ENCODE measurements around the gene THAP11.

The THAP11 gene

DNA sequence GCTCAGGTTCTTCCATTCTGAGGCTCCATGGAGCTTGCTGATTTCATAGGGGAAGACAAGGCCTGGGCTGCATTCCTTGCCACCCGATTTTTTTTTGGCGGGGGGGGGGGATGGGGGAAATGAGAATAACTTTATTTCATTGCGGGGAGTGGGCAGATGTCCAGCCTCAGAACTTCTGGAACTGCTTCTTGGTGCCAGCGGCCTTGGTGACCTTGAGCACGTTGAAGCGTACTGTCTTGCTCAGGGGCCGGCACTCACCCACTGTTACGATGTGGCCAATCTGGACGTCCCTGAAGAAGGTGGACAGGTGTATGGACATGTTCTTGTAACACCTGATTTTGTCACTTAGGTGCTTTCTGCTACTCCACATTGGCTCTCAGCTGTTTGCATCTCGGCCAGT is 13.7 kb downstream of the THAP11 start:
- Histone ChIP-seq H3K4me1 (ENCODE audit: low read length) (no peaks in the 10 kb centered on the region), H3K9ac (ENCODE audit: low read length) (no peak overlapping the region), H3K36me3 (replicated peaks; ENCODE audit: insufficient read depth, low read length) (no peaks in the 10 kb centered on the region; the same call in 1 of the 2 replicates), H4K20me1 (ENCODE audit: insufficient read depth, low read length) (peaks cover 11% of the 10 kb centered on the region; the same call in 1 of the 2 replicates), H3K9me2 (replicated peaks; ENCODE audit: insufficient read depth, low read length) (no peaks in the 10 kb centered on the region), H3F3A (ENCODE audit: insufficient read depth, low read length) (no peaks in the 10 kb centered on the region), H3K9me3 (replicated peaks; ENCODE audit: insufficient read depth, low read length) (no peaks in the 10 kb centered on the region), H3K27me3 (replicated peaks; ENCODE audit: insufficient read depth, low read length) (no peaks in the 10 kb centered on the region), H2AFZ (ENCODE audit: low read length) (no peak overlapping the region), H3K79me2 (ENCODE audit: low read length) (peaks cover 95% of the 10 kb centered on the region), H3K4me2 (ENCODE audit: low read depth, low read length) (no peak overlapping the region), H3K27ac (ENCODE audit: low read length) (no peak overlapping the region), H3K4me3 (ENCODE audit: low read length) (no peak overlapping the region)
- no peak for DNase-seq
- TF ChIP-seq, protein P1, sequence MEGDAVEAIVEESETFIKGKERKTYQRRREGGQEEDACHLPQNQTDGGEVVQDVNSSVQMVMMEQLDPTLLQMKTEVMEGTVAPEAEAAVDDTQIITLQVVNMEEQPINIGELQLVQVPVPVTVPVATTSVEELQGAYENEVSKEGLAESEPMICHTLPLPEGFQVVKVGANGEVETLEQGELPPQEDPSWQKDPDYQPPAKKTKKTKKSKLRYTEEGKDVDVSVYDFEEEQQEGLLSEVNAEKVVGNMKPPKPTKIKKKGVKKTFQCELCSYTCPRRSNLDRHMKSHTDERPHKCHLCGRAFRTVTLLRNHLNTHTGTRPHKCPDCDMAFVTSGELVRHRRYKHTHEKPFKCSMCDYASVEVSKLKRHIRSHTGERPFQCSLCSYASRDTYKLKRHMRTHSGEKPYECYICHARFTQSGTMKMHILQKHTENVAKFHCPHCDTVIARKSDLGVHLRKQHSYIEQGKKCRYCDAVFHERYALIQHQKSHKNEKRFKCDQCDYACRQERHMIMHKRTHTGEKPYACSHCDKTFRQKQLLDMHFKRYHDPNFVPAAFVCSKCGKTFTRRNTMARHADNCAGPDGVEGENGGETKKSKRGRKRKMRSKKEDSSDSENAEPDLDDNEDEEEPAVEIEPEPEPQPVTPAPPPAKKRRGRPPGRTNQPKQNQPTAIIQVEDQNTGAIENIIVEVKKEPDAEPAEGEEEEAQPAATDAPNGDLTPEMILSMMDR (IDR thresholded peaks at IDR 0.05; ENCODE audit: low read length) = no peak
- no peak for TF ChIP-seq EZH2phosphoT487 (IDR thresholded peaks at IDR 0.05; ENCODE audit: low read length)
- no peak for TF ChIP-seq EZH2 (optimal IDR thresholded peaks at IDR 0.05; ENCODE audit: low read depth, low read length)

DNA sequence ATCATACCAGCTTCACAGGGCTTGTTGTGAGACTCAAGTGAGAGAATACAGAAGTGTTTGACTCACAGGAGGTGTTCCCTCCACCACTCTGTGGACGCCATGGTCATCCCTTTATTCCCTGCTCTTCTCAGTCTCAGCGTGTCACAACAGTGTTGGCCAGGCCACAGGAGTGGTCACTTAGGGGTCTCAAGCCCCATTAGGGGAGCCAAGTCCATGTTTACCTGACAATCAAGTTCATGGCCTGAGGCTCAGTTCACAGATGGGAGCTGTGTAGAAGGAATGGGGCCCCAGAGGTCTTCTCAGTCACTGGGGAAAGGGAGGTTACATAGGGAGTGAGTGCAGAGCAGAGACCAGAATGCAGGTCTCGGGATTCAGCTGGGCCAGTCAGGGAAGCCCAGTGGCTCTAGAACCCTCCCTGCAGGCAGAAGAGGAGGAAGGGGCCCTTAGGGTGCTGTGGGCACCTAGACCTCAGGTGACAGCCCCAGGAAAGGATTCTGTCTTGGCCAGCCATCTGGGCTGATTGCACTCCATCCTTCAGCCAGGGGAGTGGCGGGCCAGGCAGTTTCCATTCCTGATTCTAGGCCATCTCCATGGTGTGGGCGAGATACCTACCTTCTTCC is 14.9 kb downstream of the THAP11 start:
- no peaks in the 10 kb centered on the region for H3K4me1 ChIP-seq (ENCODE audit: low read length)
- H3K4me3 ChIP-seq (ENCODE audit: low read length) = no peak overlapping the region
- no peaks in the 10 kb centered on the region for H3K27me3 ChIP-seq (replicated peaks; ENCODE audit: insufficient read depth, low read length)
- no peak overlapping the region for H3K4me2 ChIP-seq (ENCODE audit: low read depth, low read length)
- DNase-seq = no peak
- H3K9me2 ChIP-seq (replicated peaks; ENCODE audit: insufficient read depth, low read length) = no peaks in the 10 kb centered on the region
- H3K9ac ChIP-seq (ENCODE audit: low read length) = no peak overlapping the region
- no peaks in the 10 kb centered on the region; the same call in 1 of the 2 replicates for H3K36me3 ChIP-seq (replicated peaks; ENCODE audit: insufficient read depth, low read length)
- TF ChIP-seq EZH2phosphoT487 (IDR thresholded peaks at IDR 0.05; ENCODE audit: low read length) = no peak
- H3K79me2 ChIP-seq (ENCODE audit: low read length) = peaks cover 95% of the 10 kb centered on the region
- H2AFZ ChIP-seq (ENCODE audit: low read length) = no peak overlapping the region
- peaks cover 11% of the 10 kb centered on the region; the same call in 1 of the 2 replicates for H4K20me1 ChIP-seq (ENCODE audit: insufficient read depth, low read length)
- no peaks in the 10 kb centered on the region for H3F3A ChIP-seq (ENCODE audit: insufficient read depth, low read length)
- no peak overlapping the region for H3K27ac ChIP-seq (ENCODE audit: low read length)
- H3K9me3 ChIP-seq (replicated peaks; ENCODE audit: insufficient read depth, low read length) = no peaks in the 10 kb centered on the region

DNA sequence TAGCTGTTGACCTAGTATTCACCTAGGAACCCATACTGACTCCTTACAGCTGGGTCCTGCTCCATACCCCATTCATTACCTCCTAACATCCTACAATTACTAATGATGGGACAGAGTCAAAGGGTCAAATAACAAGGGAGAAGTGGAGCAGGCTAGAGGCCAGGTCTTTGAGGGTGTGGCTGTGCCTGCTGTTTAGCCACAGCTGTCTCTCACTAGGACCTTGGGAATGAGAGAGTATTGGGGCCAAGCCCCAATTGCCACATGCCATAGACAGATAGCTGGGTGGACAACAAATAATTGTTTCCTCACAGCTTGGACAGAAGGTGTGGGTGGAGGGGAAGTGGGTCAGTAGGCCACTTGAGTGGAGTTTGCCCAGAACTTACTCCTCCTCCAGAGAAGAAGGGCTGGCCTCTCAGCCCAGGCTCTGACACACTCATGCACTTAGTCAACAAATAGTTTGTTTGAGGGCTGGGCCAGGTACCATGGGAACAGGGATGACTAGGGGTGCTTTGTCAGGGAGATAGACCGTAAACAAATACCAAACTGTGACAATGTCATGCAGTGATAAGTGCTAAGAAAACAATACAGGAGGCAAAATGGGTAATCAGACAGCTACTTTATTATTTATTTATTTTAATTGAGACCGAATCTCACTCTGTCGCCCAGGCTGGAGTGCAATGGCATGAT is 15.6 kb downstream of the THAP11 start:
- Histone ChIP-seq H4K20me1 (ENCODE audit: insufficient read depth, low read length) (peaks cover 11% of the 10 kb centered on the region; the same call in 1 of the 2 replicates), H3F3A (ENCODE audit: insufficient read depth, low read length) (no peaks in the 10 kb centered on the region), H3K36me3 (replicated peaks; ENCODE audit: insufficient read depth, low read length) (no peaks in the 10 kb centered on the region; the same call in 1 of the 2 replicates), H2AFZ (ENCODE audit: low read length) (no peak overlapping the region), H3K27me3 (replicated peaks; ENCODE audit: insufficient read depth, low read length) (no peaks in the 10 kb centered on the region), H3K9me3 (replicated peaks; ENCODE audit: insufficient read depth, low read length) (no peaks in the 10 kb centered on the region), H3K9ac (ENCODE audit: low read length) (no peak overlapping the region), H3K9me2 (replicated peaks; ENCODE audit: insufficient read depth, low read length) (no peaks in the 10 kb centered on the region), H3K79me2 (ENCODE audit: low read length) (peaks cover 96% of the 10 kb centered on the region), H3K4me2 (ENCODE audit: low read depth, low read length) (no peak overlapping the region), H3K4me3 (ENCODE audit: low read length) (no peak overlapping the region), H3K4me1 (ENCODE audit: low read length) (no peaks in the 10 kb centered on the region), H3K27ac (ENCODE audit: low read length) (no peak overlapping the region)
- TF ChIP-seq EZH2phosphoT487 (IDR thresholded peaks at IDR 0.05; ENCODE audit: low read length) = no peak
- TF ChIP-seq EZH2 (optimal IDR thresholded peaks at IDR 0.05; ENCODE audit: low read depth, low read length) = no peak
- TF ChIP-seq, protein P1 (IDR thresholded peaks at IDR 0.05; ENCODE audit: low read length) = no peak
- no peak for DNase-seq

DNA sequence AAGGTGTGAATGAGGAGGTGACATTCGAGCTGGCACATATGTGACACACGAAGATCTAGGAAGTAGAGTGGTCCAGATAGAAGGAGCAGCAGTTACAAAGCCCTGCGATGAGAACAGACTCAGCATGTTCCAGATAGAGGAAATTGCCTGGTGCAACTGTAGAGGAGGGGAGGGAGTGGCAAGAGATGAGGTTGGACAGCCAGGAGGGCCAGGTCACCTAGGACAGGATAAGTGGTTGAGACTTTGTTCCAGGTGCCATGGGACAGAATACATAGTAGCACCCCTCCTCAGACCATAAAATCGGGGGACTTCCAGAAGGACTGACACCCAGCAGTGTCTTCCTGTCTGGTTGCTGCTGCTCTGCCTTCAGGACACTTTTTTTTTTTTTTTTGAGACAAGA is 16.4 kb downstream of the THAP11 start:
- H4K20me1 ChIP-seq (ENCODE audit: insufficient read depth, low read length) = peaks cover 11% of the 10 kb centered on the region; the same call in 1 of the 2 replicates

More for the DNA sequence above, 16.4 kb downstream of the THAP11 start:
- no peak overlapping the region for H3K4me2 ChIP-seq (ENCODE audit: low read depth, low read length)
- no peak overlapping the region for H2AFZ ChIP-seq (ENCODE audit: low read length)
- H3K9me2 ChIP-seq (replicated peaks; ENCODE audit: insufficient read depth, low read length) = no peaks in the 10 kb centered on the region
- peaks cover 96% of the 10 kb centered on the region for H3K79me2 ChIP-seq (ENCODE audit: low read length)
- no peak overlapping the region for H3K4me3 ChIP-seq (ENCODE audit: low read length)
- H3K36me3 ChIP-seq (replicated peaks; ENCODE audit: insufficient read depth, low read length) = no peaks in the 10 kb centered on the region; the same call in 1 of the 2 replicates
- no peaks in the 10 kb centered on the region for H3F3A ChIP-seq (ENCODE audit: insufficient read depth, low read length)
- H3K9ac ChIP-seq (ENCODE audit: low read length) = no peak overlapping the region
- DNase-seq = no peak
- TF ChIP-seq EZH2 (optimal IDR thresholded peaks at IDR 0.05; ENCODE audit: low read depth, low read length) (no peak), EZH2phosphoT487 (IDR thresholded peaks at IDR 0.05; ENCODE audit: low read length) (no peak)
- TF ChIP-seq, protein P1 (IDR thresholded peaks at IDR 0.05; ENCODE audit: low read length) = no peak
- H3K27ac ChIP-seq (ENCODE audit: low read length) = no peak overlapping the region
- no peaks in the 10 kb centered on the region for H3K9me3 ChIP-seq (replicated peaks; ENCODE audit: insufficient read depth, low read length)
- H3K27me3 ChIP-seq (replicated peaks; ENCODE audit: insufficient read depth, low read length) = no peaks in the 10 kb centered on the region
- H3K4me1 ChIP-seq (ENCODE audit: low read length) = no peaks in the 10 kb centered on the region

Measured in MM.1S (cell line).